ENCODE measurements around the gene CAPS. TPM values are rescaled to one million over a fixed set of nuclear protein-coding genes. Genes with fewer than 3 reads are reported as not detected.
A peak's percentile ranks its signal among the peaks of the same experiment; 100 is the strongest.

The CAPS gene
- total RNA-seq, 1 donor from 2014 or later, result 3.3 TPM

DNA sequence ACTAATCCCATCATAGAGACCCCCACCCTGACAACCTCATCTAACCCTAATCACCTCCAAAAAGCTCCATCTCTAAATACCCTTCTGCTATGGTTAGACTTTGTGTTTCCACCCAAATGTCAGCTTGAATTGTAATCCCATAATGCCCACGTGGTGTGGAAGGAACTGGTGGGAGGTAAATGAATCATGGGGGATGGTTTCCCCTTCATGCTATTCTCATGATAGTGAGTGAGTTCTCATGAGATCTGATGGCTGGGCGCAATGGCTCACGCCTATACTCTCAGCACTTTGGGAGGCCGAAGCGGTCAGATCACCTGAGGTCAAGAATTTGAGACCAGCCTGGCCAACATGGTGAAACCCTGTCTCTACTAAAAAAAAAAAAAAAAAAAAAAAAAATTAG is 6.8 kb upstream of the CAPS start:
- H3K9me3 Mint-ChIP-seq, result no peaks in the 10 kb centered on the region
- H3K27me3 Mint-ChIP-seq (ENCODE audit: low read depth), result no peaks in the 10 kb centered on the region
- peak overlapping the region; percentile 20 for H3K27ac Mint-ChIP-seq
- H3K4me3 Mint-ChIP-seq (ENCODE audit: low read depth), result peak overlapping the region; percentile 26
- DNase-seq (ENCODE audit: low spot score), result no peak
- peaks cover 14% of the 10 kb centered on the region for H3K4me1 Mint-ChIP-seq (ENCODE audit: low read depth)
- peaks cover 11% of the 10 kb centered on the region for H3K36me3 Mint-ChIP-seq (ENCODE audit: low read depth)
- intact Hi-C loops (cut with micrococcal nuclease), result no loop called here

DNA sequence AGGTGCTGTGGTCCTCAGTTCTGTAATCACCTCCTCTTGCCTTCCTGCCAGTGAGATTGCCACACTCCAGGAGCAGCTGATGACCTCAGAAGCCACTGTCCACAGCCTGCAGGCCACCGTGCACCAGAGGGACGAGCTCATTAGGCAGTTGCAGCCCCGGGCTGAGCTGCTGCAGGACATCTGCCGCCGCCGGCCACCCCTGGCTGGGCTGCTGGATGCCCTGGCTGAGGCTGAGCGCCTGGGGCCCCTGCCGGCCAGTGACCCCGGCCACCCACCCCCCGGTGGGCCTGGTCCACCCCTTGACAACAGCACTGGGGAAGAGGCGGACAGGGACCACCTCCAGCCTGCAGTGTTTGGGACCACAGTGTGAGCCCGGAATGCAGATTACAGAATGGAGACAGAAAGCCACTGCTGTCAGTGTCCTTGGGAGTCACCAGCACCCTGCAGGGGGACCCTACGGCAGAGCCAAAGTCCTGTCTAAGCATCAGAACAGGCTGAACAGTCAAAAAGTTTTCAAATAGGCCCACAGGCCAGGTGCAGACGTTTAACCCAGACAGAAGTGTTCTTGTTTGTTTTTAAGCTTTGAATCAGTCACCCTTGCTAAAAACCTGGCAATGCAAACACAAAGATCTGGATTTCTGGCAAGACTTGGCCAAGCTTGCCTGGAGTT is 5.1 kb upstream of the CAPS start:
- Mint-ChIP-seq H3K9me3 (no peaks in the 10 kb centered on the region), H3K4me3 (ENCODE audit: low read depth) (no peak overlapping the region), H3K27ac (no peak overlapping the region), H3K4me1 (ENCODE audit: low read depth) (peaks cover 9% of the 10 kb centered on the region), H3K36me3 (ENCODE audit: low read depth) (peaks cover 6% of the 10 kb centered on the region), H3K27me3 (ENCODE audit: low read depth) (no peaks in the 10 kb centered on the region)
- intact Hi-C loops (cut with micrococcal nuclease), result no loop called here
- DNase-seq (ENCODE audit: low spot score), result no peak

DNA sequence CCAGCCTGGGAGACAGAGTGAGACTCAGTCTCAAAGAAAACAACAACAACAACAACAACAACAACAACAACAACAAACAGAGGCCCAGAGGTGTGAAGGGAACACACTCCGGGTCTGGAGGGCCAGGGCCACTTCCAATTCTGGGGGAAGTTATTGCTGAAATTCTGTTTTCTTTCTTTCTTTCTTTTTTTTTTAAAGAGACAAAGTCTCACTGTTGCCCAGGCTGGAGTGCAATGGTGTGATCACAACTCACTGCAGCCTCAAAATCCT is 3.5 kb upstream of the CAPS start:
- intact Hi-C loops (cut with micrococcal nuclease), result no loop called here
- Mint-ChIP-seq H3K4me1 (ENCODE audit: low read depth) (peaks cover 9% of the 10 kb centered on the region), H3K36me3 (ENCODE audit: low read depth) (peaks cover 6% of the 10 kb centered on the region), H3K27me3 (ENCODE audit: low read depth) (no peaks in the 10 kb centered on the region), H3K27ac (no peak overlapping the region), H3K9me3 (no peaks in the 10 kb centered on the region), H3K4me3 (ENCODE audit: low read depth) (no peak overlapping the region)
- no peak for DNase-seq (ENCODE audit: low spot score)

DNA sequence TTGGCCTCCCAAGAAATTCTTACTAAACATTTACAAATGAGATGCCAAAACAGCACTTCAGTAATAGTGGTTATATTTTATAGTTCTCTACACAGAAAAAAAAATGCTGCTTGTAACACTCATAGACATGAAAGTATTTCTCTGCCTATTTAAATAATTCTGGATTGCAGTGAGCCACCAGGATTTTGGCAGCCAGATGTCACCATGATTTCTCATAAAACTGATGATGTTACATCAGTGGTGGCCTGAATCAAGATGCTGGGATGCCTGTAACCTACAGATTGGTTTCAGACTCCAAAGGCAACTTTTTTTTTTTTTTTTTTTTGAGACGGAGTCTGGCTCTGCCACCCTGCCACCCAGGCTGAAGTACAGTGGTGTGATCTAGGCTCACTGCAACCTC is 2.7 kb upstream of the CAPS start:
- Mint-ChIP-seq H3K27me3 (ENCODE audit: low read depth) (no peaks in the 10 kb centered on the region), H3K27ac (no peak overlapping the region), H3K36me3 (ENCODE audit: low read depth) (peaks cover 13% of the 10 kb centered on the region), H3K4me1 (ENCODE audit: low read depth) (peaks cover 5% of the 10 kb centered on the region), H3K9me3 (no peaks in the 10 kb centered on the region), H3K4me3 (ENCODE audit: low read depth) (no peak overlapping the region)
- intact Hi-C loops (cut with micrococcal nuclease), result no loop called here
- DNase-seq (ENCODE audit: low spot score), result no peak

DNA sequence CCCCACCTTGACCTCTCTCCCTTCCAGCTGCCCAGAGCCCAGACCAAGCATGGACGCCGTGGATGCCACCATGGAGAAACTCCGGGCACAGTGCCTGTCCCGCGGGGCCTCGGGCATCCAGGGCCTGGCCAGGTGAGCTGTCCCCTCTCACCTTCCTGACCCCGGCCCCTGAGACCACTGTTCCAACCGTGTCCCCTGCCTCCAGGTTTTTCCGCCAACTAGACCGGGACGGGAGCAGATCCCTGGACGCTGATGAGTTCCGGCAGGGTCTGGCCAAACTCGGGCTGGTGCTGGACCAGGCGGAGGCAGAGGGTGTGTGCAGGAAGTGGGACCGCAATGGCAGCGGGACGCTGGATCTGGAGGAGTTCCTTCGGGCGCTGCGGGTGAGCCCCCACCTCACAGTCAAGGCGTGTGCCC is 312 bp downstream of the CAPS start:
- intact Hi-C loops (cut with micrococcal nuclease), result no loop called here
- Mint-ChIP-seq H3K27ac (no peak overlapping the region), H3K27me3 (ENCODE audit: low read depth) (no peaks in the 10 kb centered on the region), H3K36me3 (ENCODE audit: low read depth) (peaks cover 25% of the 10 kb centered on the region), H3K4me1 (ENCODE audit: low read depth) (no peaks in the 10 kb centered on the region), H3K9me3 (no peaks in the 10 kb centered on the region), H3K4me3 (ENCODE audit: low read depth) (no peak overlapping the region)
- DNase-seq (ENCODE audit: low spot score), result no peak

DNA sequence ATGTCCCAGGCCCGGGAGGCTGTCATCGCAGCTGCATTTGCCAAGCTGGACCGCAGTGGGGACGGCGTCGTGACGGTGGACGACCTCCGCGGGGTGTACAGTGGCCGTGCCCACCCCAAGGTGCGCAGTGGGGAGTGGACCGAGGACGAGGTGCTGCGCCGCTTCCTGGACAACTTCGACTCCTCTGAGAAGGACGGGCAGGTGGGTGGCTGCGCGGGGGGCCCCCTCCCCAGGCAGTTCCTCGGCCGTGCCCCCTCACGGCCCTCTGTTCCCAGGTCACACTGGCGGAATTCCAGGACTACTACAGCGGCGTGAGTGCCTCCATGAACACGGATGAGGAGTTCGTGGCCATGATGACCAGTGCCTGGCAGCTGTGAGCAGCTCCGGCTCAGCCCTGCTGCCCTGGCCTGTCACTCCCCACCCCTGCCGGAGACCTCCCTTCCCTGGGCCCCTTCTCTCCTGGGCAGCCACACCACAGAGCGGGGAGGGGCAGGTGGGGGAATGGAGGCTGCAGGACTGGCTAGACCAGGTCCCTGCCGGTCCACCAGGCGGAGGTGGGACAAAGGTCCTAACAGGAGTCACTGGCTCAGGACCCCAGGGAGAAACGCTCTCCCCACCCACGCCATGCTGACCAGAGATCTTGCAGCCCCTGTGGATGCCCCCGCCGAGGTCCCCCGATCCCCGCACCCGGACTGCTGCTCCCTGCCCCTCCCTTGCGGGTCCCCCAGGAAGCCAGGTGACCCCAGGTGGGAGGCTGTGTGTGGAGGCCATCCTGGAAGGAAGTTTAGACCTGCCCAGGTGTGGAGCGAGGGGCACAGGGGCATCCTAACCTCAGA is 1.1 kb downstream of the CAPS start:
- Mint-ChIP-seq H3K36me3 (ENCODE audit: low read depth) (peaks cover 22% of the 10 kb centered on the region), H3K27me3 (ENCODE audit: low read depth) (no peaks in the 10 kb centered on the region), H3K4me3 (ENCODE audit: low read depth) (no peak overlapping the region), H3K4me1 (ENCODE audit: low read depth) (no peaks in the 10 kb centered on the region), H3K9me3 (no peaks in the 10 kb centered on the region), H3K27ac (no peak overlapping the region)
- no peak for DNase-seq (ENCODE audit: low spot score)
- intact Hi-C loops (cut with micrococcal nuclease), result no loop called here

DNA sequence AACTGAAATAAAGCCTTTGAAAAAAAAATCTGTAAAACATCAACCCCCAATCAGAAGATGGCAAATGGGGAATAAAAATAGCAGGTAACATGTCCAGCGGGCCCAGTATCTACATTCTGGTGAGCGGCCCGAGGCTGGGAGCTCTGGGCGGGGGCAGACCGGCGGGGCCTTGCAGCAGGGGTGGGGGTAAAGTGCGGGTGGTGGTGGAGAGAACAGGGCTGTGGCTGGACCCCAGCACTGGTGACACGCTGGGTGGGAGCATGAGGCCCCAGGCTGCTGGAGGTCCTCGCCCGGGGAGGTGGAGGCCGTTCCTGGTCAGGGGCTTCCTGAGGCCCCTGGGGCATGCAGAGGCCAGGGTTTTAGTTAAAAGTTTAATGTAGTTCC is 1.7 kb downstream of the CAPS start:
- intact Hi-C loops (cut with micrococcal nuclease), result no loop called here
- Mint-ChIP-seq H3K4me3 (ENCODE audit: low read depth) (no peak overlapping the region), H3K4me1 (ENCODE audit: low read depth) (no peaks in the 10 kb centered on the region), H3K9me3 (no peaks in the 10 kb centered on the region), H3K27ac (no peak overlapping the region), H3K36me3 (ENCODE audit: low read depth) (peaks cover 23% of the 10 kb centered on the region), H3K27me3 (ENCODE audit: low read depth) (no peaks in the 10 kb centered on the region)
- no peak for DNase-seq (ENCODE audit: low spot score)

DNA sequence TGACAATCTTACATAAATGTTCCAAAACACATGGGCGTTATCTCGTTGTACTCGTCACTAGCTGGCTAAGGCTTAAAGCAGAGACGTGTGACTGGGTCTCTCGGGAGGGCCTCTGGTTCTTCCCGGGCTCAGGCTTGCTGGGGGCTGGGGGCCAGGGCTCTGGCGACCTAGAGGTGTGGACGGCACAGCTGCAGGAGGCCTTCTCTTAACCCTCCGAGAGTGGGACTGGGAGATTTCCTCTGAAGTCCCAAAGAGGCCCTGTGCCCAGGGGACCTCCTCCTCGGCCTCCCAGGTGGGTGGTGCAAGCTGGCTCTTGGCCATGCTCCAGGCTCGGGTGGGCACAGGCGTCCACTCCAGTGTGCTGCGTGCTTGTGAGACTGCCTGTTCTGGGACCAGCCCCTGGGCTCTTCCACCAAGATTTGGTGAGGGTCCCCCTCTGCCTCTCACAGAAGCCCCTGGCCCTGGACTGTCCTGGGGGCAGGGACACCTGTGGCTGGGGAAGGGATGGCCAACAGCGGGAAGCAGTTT is 2.2 kb downstream of the CAPS start:
- no peaks in the 10 kb centered on the region for H3K9me3 Mint-ChIP-seq
- DNase-seq (ENCODE audit: low spot score), result no peak
- H3K36me3 Mint-ChIP-seq (ENCODE audit: low read depth), result peaks cover 26% of the 10 kb centered on the region
- intact Hi-C loops (cut with micrococcal nuclease), result no loop called here
- H3K27me3 Mint-ChIP-seq (ENCODE audit: low read depth), result no peaks in the 10 kb centered on the region
- no peak overlapping the region for H3K27ac Mint-ChIP-seq
- H3K4me3 Mint-ChIP-seq (ENCODE audit: low read depth), result no peak overlapping the region
- H3K4me1 Mint-ChIP-seq (ENCODE audit: low read depth), result no peaks in the 10 kb centered on the region

DNA sequence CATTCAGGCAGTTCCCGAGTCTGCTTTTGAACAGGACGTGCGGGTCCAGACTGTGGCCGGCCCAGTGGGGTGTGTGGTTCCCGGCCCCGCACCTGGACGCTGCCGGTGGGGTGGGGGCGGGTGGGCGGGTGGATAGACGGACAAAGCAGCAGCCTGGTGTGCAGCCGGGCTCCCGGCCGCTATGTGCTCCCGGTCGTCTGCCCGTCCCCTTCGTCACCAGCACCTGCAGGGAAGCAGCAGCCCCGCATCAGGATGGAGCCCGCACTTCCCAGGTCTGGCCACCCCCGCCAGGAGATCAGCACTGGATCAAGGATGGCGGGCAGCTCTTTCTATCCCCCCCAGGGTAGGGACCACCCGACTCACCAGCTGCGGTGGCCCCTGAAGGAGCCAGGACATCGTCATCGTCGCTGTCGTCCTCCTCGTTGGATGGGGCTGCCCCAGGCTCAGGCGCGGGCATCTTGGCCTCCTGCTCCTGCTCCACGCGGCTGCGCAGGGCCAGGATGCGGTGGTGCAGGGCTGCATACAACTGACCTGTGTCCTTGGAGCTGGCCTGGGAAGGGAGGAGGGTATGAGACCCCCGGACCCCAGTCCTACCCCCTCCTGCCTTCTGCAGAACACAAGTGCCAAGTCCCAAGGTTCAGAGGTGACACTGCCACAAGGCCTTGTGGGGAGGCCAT is 3.5 kb downstream of the CAPS start:
- H3K4me1 Mint-ChIP-seq (ENCODE audit: low read depth), result no peaks in the 10 kb centered on the region
- no peak for DNase-seq (ENCODE audit: low spot score)
- H3K27ac Mint-ChIP-seq, result no peak overlapping the region
- no peaks in the 10 kb centered on the region for H3K9me3 Mint-ChIP-seq
- H3K36me3 Mint-ChIP-seq (ENCODE audit: low read depth), result peaks cover 36% of the 10 kb centered on the region
- intact Hi-C loops (cut with micrococcal nuclease), result no loop called here
- H3K27me3 Mint-ChIP-seq (ENCODE audit: low read depth), result no peaks in the 10 kb centered on the region
- H3K4me3 Mint-ChIP-seq (ENCODE audit: low read depth), result no peak overlapping the region

DNA sequence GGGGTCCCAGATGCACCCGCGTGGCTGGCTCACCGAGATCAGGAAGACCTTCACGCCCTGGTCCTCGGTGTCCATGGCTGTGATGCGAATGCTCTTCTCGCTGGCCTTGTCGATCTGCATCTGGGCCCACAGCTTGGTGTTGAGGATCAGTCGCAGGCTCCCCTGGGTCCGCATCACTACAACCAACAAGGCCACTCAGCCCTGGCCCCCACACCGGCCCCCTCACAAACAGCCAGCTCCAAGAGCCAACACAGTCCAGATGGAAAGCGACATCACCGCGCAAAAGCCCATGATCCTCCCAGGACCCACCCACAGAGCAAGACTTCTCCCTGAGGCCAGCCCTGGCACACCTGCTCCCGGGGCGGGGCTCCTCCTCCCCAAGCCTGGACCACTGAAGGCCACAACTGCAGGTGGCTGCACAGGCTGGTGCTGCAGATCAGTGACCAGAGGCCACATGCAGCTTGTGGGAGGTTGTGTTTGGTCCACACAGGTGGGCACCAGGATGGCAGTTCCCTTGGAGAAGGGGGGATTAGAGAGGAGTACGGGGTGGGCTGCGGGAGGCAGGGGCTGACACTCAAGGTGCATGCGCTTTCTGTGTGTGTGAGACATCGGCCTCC is 4.5 kb downstream of the CAPS start:
- Mint-ChIP-seq H3K27me3 (ENCODE audit: low read depth) (no peaks in the 10 kb centered on the region), H3K9me3 (no peaks in the 10 kb centered on the region), H3K36me3 (ENCODE audit: low read depth) (peaks cover 43% of the 10 kb centered on the region), H3K4me3 (ENCODE audit: low read depth) (no peak overlapping the region), H3K4me1 (ENCODE audit: low read depth) (no peaks in the 10 kb centered on the region), H3K27ac (no peak overlapping the region)
- intact Hi-C loops (cut with micrococcal nuclease), result no loop called here
- no peak for DNase-seq (ENCODE audit: low spot score)

DNA sequence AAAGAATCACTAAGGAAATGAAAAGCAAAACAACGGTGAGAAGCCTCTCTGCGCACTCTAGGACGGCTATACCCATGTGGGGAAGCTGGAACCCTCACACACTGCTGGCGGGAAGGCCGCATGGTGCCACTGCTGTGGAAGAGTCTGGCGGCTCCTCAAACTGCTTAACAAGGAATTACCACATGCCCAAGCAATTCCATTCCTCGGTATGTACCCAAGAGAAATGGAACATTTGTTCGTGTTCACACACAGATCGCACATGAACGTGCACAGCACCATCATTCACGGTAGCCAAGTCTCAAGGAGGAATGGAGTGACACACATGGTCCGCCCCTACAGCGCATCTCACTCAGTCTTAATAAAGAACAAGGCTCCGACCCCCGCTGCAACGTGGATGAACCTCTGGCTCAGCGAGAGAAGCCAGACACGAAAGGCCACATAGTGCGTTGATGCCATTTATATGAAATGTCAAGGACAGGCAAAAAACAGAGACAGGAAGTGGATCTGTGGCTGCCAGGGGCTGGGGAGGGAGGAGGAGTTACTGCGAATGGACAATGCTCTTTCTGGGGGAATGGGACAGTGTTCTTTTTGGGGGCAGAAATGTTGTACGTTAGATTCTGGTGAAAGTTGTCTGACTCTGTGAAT is 7.6 kb downstream of the CAPS start:
- no peak overlapping the region for H3K27ac Mint-ChIP-seq

DNA sequence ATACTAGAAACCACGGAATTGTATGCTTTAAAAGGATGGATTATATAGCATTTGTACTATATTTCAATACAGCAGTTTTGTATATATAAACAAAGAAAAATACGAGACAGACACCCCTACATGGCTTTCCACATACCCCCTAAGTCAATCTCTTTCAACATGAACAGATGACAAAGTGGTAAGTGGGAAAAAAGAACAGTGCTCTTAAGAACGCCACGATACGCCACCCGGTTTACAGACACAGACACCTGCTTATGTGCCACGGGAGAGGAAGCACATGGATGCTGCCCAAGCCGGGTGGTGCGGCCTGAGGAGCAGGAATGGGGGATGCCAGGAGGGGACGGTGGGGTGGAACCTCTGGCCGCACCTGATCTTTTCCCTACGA is 8.1 kb downstream of the CAPS start:
- peaks cover 48% of the 10 kb centered on the region for H3K36me3 Mint-ChIP-seq (ENCODE audit: low read depth)
- intact Hi-C loops (cut with micrococcal nuclease), result no loop called here
- H3K9me3 Mint-ChIP-seq, result no peaks in the 10 kb centered on the region
- no peaks in the 10 kb centered on the region for H3K4me1 Mint-ChIP-seq (ENCODE audit: low read depth)
- no peak overlapping the region for H3K4me3 Mint-ChIP-seq (ENCODE audit: low read depth)
- DNase-seq (ENCODE audit: low spot score), result no peak
- H3K27ac Mint-ChIP-seq, result no peak overlapping the region
- H3K27me3 Mint-ChIP-seq (ENCODE audit: low read depth), result no peaks in the 10 kb centered on the region

More for the DNA sequence above, 7.6 kb downstream of the CAPS start:
- Mint-ChIP-seq H3K9me3 (no peaks in the 10 kb centered on the region), H3K4me1 (ENCODE audit: low read depth) (no peaks in the 10 kb centered on the region), H3K36me3 (ENCODE audit: low read depth) (peaks cover 51% of the 10 kb centered on the region), H3K4me3 (ENCODE audit: low read depth) (no peak overlapping the region), H3K27me3 (ENCODE audit: low read depth) (no peaks in the 10 kb centered on the region)
- DNase-seq (ENCODE audit: low spot score), result no peak
- intact Hi-C loops (cut with micrococcal nuclease), result no loop called here

All from activated T-helper 2 cell treated with anti-CD3 and anti-CD28 coated beads, Interferon-gamma antibody, Interleukin-2, Interleukin-4, amounts not matched to agents 10 μg/mL and 5 μg/mL and 100 μg/mL, durations not matched to agents 14 hours and 24 hours and 36 hours (primary cell).